HG03354 (cell line): ENCODE data around the gene ZNF879.

Experiments used
- ATAC-seq: cut with Tn5 transposase; IDR thresholded peaks from one replicate; pipeline ENCODE4 v1.9.1; 2021; ENCODE audit warnings: mild to moderate bottlenecking; ENCODE audit not compliant: unreplicated experiment, poor library complexity, severe bottlenecking

ZNF879 gene

GRCh38 chr5:178998441-178998840 lies 25.2 kb upstream of the ZNF879 start:
- no peak for ATAC-seq

GRCh38 chr5:179006564-179006963 lies 17.0 kb upstream of the ZNF879 start:
- ATAC-seq, result no peak

GRCh38 chr5:179008667-179009066 lies 14.9 kb upstream of the ZNF879 start:
- ATAC-seq, result no peak

DNA sequence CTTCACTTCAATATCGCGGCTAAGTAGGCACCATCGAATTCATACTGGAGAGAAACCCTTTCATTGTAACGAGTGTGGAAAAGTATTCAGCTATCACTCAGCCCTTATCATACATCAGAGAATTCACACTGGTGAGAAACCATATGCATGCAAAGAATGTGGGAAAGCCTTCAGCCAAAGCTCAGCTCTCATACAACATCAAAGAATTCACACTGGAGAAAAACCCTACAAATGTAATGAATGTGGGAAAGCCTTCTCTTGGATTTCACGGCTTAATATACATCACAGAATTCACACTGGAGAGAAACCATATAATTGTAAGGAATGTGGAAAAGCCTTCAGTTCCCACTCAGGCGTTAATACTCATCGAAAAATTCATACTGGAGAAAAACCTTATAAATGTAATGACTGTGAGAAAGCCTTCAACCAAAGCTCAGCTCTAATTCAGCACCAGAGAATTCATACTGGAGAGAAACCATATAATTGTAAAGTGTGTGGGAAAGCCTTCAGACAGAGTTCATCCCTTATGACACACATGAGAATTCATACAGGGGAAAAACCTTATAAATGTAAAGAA lies 9.5 kb downstream of the ZNF879 start:
- ATAC-seq, result no peak

- ATAC-seq, result no peak
Observed at GRCh38 chr5:179044765-179045164, 21.2 kb downstream of the ZNF879 start.

DNA sequence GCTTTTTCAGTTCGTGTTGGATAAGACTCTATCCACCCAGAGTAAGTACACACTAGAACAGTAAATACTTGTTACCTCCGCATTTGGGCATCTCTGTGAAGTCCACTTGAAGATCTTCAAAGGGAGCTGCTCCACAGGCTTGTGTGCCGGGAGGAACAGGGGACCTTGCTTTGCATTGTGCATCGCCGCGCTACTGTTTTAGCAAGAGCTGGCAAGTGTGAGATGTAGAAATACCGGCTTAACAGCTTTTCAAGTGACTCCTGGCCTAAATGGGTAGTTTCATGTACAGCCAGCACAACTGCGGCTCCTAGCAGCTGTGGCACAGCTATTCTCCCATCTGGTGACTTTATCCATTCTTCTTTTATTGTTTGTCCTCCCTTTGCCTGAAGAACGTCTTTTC lies 28.2 kb downstream of the ZNF879 start:
- ATAC-seq, result no peak

GRCh38 chr5:179054036-179054785 lies 30.6 kb downstream of the ZNF879 start:
- no peak for ATAC-seq

DNA sequence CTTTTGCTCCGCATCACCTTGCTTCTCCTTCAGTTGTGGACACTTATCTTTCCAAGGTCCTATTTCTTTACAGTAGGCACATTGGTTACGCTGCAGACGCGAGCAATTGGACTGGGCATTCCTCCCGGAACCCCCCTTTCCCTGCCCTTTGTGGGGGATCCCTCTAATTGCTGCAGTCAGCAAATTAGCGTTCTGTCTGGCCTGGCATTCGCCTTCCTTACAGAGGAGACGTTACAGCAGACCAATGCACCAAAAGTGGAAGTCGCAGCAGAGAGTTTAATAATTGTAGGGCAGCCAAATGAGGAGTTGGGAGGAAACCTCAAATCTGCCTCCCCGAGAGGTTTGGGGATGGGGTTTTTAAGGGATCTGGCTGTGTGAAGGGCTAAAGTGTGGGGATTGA lies 31.3 kb downstream of the ZNF879 start:
- no peak for ATAC-seq

DNA sequence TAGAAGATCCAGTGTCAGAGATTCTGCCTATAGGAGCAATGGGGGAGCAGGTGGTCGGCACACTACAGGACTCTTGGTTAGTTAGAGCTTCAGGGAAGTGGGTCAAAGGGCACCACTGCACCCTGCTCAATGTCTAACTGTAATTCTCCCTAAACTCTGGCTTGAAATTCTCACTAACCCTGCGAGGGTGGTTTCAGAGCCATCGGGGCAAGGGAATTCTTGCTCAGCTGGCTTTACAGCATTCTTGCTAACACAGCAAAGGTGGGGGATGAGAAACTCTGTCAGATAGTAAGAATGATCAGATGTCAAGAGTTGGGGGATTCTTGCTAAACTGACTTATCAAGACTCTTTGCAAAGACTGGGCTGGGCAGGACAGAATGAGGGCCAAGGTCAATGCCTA lies 31.8 kb downstream of the ZNF879 start:
- ATAC-seq, result no peak

DNA sequence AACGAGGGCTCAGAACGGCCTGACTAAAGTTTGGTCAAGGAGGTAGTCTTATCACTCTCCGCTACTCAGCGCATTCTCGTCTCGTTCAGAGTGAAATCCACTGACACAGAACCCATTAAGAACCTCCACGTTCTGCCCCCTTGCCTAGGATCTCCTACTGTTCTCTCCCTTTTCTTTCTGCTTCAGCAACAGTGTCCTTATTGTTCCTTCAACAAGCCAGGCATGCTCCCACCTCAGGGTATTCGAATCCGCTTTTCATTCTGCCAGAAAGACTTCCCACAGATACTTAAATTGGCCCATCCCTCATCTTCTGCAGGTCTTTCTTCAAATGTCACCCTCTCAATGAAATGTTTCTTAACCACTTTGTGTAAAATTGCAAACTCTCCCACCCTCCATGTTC lies 32.2 kb downstream of the ZNF879 start:
- no peak for ATAC-seq

DNA sequence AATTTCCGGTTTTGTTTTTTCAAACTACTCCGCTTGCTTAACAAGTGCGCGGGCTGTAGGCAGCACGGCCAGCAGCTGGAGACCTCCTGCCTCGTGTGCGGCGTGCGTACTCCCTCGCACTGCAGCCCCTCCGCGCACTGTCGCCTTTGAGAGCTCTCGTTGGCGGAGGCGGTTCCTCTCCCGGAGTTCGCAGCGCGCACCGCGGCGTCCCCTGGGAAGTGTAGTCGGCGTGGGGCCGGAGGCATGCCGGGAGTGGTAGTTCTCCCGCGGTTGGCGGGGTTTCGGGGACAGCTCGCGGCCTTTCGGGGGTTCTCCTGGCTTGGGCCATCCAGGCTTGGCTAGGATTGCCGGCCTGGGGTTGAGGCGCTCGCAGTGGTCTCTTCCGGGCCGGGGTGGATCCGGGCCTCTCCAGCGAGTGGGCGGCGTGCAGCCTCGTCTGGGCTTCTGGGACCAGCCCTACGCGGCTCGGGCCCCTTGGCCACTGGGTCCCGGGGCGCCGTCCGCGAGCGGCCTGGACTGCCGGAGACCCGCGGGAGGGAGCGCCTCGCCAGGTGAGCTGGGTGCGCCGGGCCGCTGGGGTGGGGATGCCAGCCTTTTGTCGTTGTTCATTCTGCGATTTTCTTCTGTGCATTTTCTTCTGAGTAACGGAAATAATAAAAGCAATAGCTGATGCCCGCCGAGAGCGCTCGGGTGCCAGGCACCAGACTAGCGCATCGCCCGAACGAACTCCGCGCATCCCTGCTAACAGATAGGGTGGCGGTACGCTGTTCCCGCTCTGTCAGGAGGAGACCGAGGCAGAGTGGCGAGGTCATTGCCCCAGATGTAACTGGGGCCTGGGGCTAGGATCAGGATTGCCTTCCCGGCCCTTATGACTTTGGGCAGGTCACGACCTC lies 36.8 kb downstream of the ZNF879 start, which contains the start of gene ZNF354C:
Gene ZNF354C, plus strand, starts transcription at position 258 of the 893 bp plus-strand sequence. CDS start 1,696 bp downstream, outside the sequence.
- peak; percentile 96 for ATAC-seq

GRCh38 chr5:179061025-179061424 lies 37.4 kb downstream of the ZNF879 start:
- no peak for ATAC-seq

DNA sequence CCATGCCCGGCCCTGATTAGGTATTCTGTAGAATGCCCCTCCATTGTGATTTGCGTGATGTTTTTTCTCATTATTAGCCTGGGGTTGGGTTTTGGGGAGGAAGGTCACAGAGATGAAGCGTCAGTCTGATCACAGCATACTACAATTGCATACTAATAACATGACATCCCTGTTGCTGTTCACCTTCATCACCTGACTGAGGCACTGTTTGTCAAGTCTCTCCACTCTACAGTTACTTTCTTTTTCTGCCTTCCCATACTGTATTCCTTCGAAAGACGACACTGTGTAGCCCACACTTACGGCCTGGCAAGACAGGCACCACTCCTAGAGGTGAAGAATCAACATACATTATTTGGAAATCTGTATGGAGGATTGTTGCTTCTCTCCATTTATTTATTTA lies 42.1 kb downstream of the ZNF879 start:
- ATAC-seq, result no peak

- ATAC-seq, result no peak
Observed at GRCh38 chr5:179079165-179079987, 55.8 kb downstream of the ZNF879 start.

DNA sequence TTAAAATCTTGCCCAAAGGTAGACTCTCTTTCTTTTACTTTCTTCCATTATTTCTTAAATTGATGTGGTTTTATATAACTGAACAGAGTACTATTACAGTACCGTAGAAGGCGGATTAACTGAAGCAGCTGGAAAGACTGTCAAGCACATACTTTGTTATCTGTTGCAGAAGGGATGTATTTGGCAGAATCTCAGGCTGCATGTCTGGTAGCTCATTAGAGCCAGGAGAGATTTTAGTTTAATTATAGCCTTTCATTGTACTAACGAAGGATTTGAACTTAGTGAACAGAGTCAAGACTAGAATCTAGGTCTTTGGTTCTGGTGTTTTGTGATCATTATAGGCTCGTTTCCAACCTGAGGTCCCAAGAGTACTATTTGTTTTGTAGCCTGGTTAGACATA lies 57.1 kb downstream of the ZNF879 start:
- ATAC-seq, result no peak
